NOMO-1 treated with DMSO at 0.1 percent for 48 hours (cell line): ENCODE data around the gene TSHR.
A peak's percentile ranks its signal among the peaks of the same experiment; 100 is the strongest.

Experiments
- DNase-seq: peaks from one replicate; lab custom pipeline; 2025; ENCODE audit not compliant: unreplicated experiment; lab: John Stamatoyannopoulos, UW

TSHR gene

GRCh38 chr14:81127785-81128184, 172.4 kb downstream of the TSHR start:
- peak; percentile 76 for DNase-seq

GRCh38 chr14:81129242-81129641, 173.8 kb downstream of the TSHR start:
- DNase-seq, result no peak

GRCh38 chr14:81132468-81132867, 177.0 kb downstream of the TSHR start:
- no peak for DNase-seq

GRCh38 chr14:81133400-81133799, 178.0 kb downstream of the TSHR start:
- no peak for DNase-seq

- no peak for DNase-seq
Measured at GRCh38 chr14:81137316-81137715, 181.9 kb downstream of the TSHR start.

- DNase-seq, result no peak
Measured at GRCh38 chr14:81138429-81138828, 183.0 kb downstream of the TSHR start.

GRCh38 chr14:81141426-81141825, 186.0 kb downstream of the TSHR start:
- DNase-seq, result no peak

GRCh38 chr14:81143793-81144192, 188.4 kb downstream of the TSHR start:
- no peak for DNase-seq

- no peak for DNase-seq
Measured at GRCh38 chr14:81144824-81145603, 189.6 kb downstream of the TSHR start.

GRCh38 chr14:81147140-81147897, 191.9 kb downstream of the TSHR start:
- DNase-seq, result no peak

GRCh38 chr14:81148635-81149034, 193.2 kb downstream of the TSHR start:
- no peak for DNase-seq

- no peak for DNase-seq
Measured at GRCh38 chr14:81153187-81153586, 197.8 kb downstream of the TSHR start.

- DNase-seq, result peak; percentile 82
Measured at GRCh38 chr14:81157431-81157830, 202.0 kb downstream of the TSHR start.

GRCh38 chr14:81161088-81161487, 205.7 kb downstream of the TSHR start:
- no peak for DNase-seq

- DNase-seq, result no peak
Measured at GRCh38 chr14:81161749-81162148, 206.3 kb downstream of the TSHR start.

- DNase-seq, result peak; percentile 86
Measured at GRCh38 chr14:81162941-81163340, 207.5 kb downstream of the TSHR start.

- DNase-seq, result peak; percentile 63
Measured at GRCh38 chr14:81164167-81164774, 208.8 kb downstream of the TSHR start.

GRCh38 chr14:81165188-81165587, 209.8 kb downstream of the TSHR start:
- peak; percentile 8 for DNase-seq

GRCh38 chr14:81166121-81166520, 210.7 kb downstream of the TSHR start:
- DNase-seq, result no peak

- no peak for DNase-seq
Measured at GRCh38 chr14:81169267-81169666, 213.8 kb downstream of the TSHR start.

- peak; percentile 39 for DNase-seq
Measured at GRCh38 chr14:81169711-81170103, 214.3 kb downstream of the TSHR start.
